Kidney epithelial cell (primary cell): ENCODE data around the gene VEZT. TPM values are rescaled to one million over a fixed set of nuclear protein-coding genes. Genes with fewer than 3 reads are reported as not detected.

Experiments used
- DNase-seq: peaks from one replicate; pipeline ENCODE4 v3.0.0-alpha.2; 2010; ENCODE audit warnings: low read depth
- H3K27me3 ChIP-seq: 2 replicates; pipeline ENCODE4 v1.6.0; 2011; ENCODE audit warnings: low read length; ENCODE audit not compliant: control insufficient read depth, insufficient read depth
- H3K36me3 ChIP-seq: 2 replicates; pipeline ENCODE4 v1.5.1; 2011; ENCODE audit warnings: low read length; ENCODE audit not compliant: control insufficient read depth, insufficient read depth
- H3K4me3 ChIP-seq: 2 replicates; pipeline ENCODE4 v1.5.1; 2011; ENCODE audit warnings: low read depth, mild to moderate bottlenecking, control low read depth, low read length
- CTCF ChIP-seq: IDR thresholded peaks from 2 replicates; pipeline ENCODE4 v1.5.1; 2011; ENCODE audit warnings: mild to moderate bottlenecking, moderate library complexity, low read length, control low read depth, inconsistent platforms; ENCODE audit not compliant: insufficient read depth, poor library complexity, severe bottlenecking
- total RNA-seq: library from RNA; depleted of rRNA; stranded (reverse); fragments of >200 nt; gene quantifications from 2 replicates; pipeline ENCODE4 v1.2.3, GENCODE V29; 2015

The VEZT gene
- total RNA-seq, 1 donor from 2014 or later: 82.7 TPM

- Histone ChIP-seq H3K4me3 (no peak overlapping the region), H3K27me3 (no peaks in the 10 kb centered on the region), H3K36me3 (peaks cover 1% of the 10 kb centered on the region)
- TF ChIP-seq CTCF: no peak
- no peak for DNase-seq
Observed at GRCh38 chr12:95282266-95282665, 64.7 kb downstream of the VEZT start.

- no peaks in the 10 kb centered on the region for H3K27me3 ChIP-seq
- H3K4me3 ChIP-seq: no peak overlapping the region
- DNase-seq: no peak
- TF ChIP-seq CTCF: no peak
- H3K36me3 ChIP-seq: peaks cover 1% of the 10 kb centered on the region
Observed at GRCh38 chr12:95283371-95283770, 65.8 kb downstream of the VEZT start.

- no peak for TF ChIP-seq CTCF
- H3K27me3 ChIP-seq: no peaks in the 10 kb centered on the region
- peaks cover 1% of the 10 kb centered on the region for H3K36me3 ChIP-seq
- peak; percentile 48 for DNase-seq
- no peak overlapping the region for H3K4me3 ChIP-seq
Observed at GRCh38 chr12:95286713-95287112, 69.1 kb downstream of the VEZT start.

GRCh38 chr12:95291501-95291900, 73.9 kb downstream of the VEZT start:
- no peak for DNase-seq
- Histone ChIP-seq H3K4me3 (no peak overlapping the region), H3K36me3 (no peaks in the 10 kb centered on the region), H3K27me3 (no peaks in the 10 kb centered on the region)
- no peak for TF ChIP-seq CTCF

GRCh38 chr12:95298916-95299315, 81.3 kb downstream of the VEZT start:
- no peak for TF ChIP-seq CTCF
- Histone ChIP-seq H3K36me3 (no peaks in the 10 kb centered on the region), H3K4me3 (no peak overlapping the region), H3K27me3 (no peaks in the 10 kb centered on the region)
- no peak for DNase-seq

GRCh38 chr12:95300286-95300685, 82.7 kb downstream of the VEZT start:
- no peak for TF ChIP-seq CTCF
- no peak for DNase-seq
- Histone ChIP-seq H3K4me3 (no peak overlapping the region), H3K27me3 (no peaks in the 10 kb centered on the region), H3K36me3 (no peaks in the 10 kb centered on the region)
